ENCODE results near the gene APOA4.
A peak's percentile ranks its signal among the peaks of the same experiment; 100 is the strongest.

Gene APOA4

DNA sequence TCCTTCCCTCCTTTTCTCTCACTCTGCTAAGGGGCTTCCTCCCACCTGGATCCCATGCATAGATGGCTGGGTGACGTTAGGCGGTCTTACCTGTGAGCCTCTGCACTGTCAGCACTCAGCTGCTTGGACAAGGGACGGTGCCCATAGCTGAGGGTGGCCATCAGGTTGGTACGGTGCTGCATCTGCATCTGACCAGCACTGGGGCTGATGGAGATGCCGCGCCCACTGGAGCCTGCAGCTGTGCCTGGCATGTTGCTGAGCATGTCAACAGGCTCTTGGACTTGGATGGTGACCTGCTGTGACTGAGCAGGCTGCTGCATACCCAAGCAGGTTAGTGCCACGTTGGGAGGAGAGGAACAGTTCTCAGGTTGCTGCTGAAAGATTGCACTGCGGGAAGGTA, 36.1 kb upstream of the APOA4 start:
- no peak for DNase-seq (ENCODE audit: extremely low read depth, low read depth)
- TF ChIP-seq, protein P1, sequence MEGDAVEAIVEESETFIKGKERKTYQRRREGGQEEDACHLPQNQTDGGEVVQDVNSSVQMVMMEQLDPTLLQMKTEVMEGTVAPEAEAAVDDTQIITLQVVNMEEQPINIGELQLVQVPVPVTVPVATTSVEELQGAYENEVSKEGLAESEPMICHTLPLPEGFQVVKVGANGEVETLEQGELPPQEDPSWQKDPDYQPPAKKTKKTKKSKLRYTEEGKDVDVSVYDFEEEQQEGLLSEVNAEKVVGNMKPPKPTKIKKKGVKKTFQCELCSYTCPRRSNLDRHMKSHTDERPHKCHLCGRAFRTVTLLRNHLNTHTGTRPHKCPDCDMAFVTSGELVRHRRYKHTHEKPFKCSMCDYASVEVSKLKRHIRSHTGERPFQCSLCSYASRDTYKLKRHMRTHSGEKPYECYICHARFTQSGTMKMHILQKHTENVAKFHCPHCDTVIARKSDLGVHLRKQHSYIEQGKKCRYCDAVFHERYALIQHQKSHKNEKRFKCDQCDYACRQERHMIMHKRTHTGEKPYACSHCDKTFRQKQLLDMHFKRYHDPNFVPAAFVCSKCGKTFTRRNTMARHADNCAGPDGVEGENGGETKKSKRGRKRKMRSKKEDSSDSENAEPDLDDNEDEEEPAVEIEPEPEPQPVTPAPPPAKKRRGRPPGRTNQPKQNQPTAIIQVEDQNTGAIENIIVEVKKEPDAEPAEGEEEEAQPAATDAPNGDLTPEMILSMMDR (IDR thresholded peaks at IDR 0.05; ENCODE audit: low read depth, low read length, missing control alignments), result no peak
- H3K4me3 ChIP-seq (replicated peaks; ENCODE audit: low read depth, low read length), result no peak overlapping the region

DNA sequence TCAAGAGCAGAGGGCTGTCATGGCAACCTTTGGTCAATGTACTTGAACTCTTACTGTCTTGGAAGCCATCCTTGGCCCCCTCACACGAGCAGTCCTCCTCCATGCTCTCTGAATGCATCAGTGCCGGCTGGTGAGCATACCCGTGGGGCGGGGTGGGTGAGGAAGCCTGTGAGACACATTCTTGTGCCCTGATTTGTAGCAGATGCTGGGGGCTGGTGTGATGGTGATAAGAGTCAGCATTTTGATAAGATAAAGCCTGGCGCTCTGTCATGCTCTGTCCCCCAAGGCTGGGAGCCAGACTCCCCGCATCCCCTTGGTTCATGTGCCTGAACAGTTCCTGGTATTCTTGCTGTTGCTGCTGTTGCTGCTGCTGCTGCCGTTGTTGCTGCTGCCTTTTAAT, 34.8 kb upstream of the APOA4 start:
- TF ChIP-seq, protein P1 (IDR thresholded peaks at IDR 0.05; ENCODE audit: low read depth, low read length, missing control alignments), result no peak
- no peak overlapping the region for H3K4me3 ChIP-seq (replicated peaks; ENCODE audit: low read depth, low read length)
- DNase-seq (ENCODE audit: extremely low read depth, low read depth), result no peak

DNA sequence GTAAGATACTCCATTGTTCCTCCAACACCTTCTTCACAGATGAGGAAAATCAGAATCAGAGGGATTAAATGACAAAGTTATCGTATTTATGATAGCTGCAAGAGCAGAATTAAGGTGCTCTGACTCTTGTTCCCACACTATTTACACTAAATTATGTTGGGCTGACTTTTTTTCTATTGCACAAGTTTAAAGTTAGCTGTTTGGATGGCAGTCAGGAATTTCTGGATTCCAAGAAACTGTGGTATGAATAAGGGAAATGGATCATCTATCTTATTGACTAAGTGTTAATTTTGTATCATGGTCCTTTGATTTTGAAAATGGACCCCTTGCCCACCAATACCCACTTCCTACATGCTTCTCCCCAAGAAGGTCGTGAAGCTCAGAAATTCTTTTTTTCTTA, 34.2 kb upstream of the APOA4 start:
- no peak for DNase-seq (ENCODE audit: extremely low read depth, low read depth)
- TF ChIP-seq, protein P1 (IDR thresholded peaks at IDR 0.05; ENCODE audit: low read depth, low read length, missing control alignments), result no peak
- no peak overlapping the region for H3K4me3 ChIP-seq (replicated peaks; ENCODE audit: low read depth, low read length)

DNA sequence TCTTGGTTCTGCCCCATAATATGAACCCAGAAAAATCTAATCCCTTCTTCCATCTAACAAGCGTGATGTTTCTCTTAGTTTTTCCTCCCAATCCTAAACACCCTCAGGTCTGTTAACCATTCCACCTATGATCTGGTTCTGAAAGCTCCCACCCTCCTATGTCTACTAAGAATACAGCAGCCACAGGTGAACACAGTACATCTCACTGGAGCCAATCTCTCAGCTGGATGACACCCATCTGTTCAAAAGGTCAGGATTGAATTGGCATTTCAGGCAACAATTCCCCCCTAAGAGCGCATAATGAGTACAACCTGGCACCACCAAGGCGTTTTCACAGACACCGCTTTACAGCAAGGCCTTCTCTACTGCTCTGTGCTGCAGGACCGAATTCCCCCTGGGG, 33.3 kb upstream of the APOA4 start:
- TF ChIP-seq, protein P1 (IDR thresholded peaks at IDR 0.05; ENCODE audit: low read depth, low read length, missing control alignments), result no peak
- no peak for DNase-seq (ENCODE audit: extremely low read depth, low read depth)
- H3K4me3 ChIP-seq (replicated peaks; ENCODE audit: low read depth, low read length), result no peak overlapping the region

DNA sequence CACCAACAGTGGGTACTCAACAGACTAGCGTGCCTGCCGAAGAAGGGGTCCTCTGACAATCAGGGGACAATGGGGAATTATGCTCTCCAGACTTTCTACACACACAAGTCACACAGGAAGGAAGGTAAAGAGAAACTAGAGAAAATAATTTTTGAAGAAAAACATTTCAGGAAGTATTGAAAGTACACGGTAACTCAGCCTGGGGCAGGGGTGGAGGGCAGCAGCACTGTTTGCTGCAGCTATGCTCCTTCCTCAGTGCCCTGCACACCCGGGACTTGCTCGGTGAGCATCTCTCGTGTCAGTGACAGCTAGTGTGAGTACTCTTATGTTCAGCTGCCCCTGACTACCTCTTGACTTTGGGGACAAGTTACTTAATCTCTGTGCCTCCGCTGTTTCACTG, 32.3 kb upstream of the APOA4 start:
- no peak for DNase-seq (ENCODE audit: extremely low read depth, low read depth)
- TF ChIP-seq, protein P1 (IDR thresholded peaks at IDR 0.05; ENCODE audit: low read depth, low read length, missing control alignments), result no peak
- H3K4me3 ChIP-seq (replicated peaks; ENCODE audit: low read depth, low read length), result no peak overlapping the region

DNA sequence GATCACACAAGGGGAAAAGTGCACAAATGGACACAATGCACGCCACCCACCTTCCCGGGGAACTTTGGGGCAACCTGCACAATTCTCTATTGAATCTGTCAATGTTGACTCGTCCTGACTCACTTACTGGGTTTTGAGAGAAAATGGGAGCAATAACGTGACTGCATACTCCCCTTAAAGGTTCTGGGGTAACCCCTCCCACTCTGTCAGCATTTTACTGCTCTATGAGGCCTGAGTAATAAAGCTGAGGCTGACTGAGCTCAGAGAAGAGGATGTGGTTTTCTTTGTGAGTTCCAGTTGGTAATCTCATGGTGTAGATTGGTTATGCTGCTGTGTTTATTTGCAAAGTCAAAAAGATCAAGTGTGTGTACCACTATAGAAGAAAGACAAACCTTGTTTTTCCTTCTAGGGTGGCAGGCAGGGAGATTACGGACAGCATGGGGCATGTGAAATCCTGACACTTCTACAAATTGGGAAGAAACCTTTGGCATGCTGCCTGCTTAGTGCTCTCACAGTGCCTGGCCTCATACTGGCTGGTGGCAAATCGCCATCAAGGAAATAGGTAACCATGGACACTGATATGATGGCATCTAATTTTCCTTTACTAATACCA, 30.5 kb upstream of the APOA4 start:
- TF ChIP-seq, protein P1 (IDR thresholded peaks at IDR 0.05; ENCODE audit: low read depth, low read length, missing control alignments), result no peak
- DNase-seq (ENCODE audit: extremely low read depth, low read depth), result peak; percentile 83
- no peak overlapping the region for H3K4me3 ChIP-seq (replicated peaks; ENCODE audit: low read depth, low read length)

Measured in HFF-Myc (cell line).